Smooth muscle cell (in vitro differentiated cells): ENCODE data around the gene THSD7A. TPM values are rescaled to one million over a fixed set of nuclear protein-coding genes. Genes with fewer than 3 reads are reported as not detected.

Experiments
- DNase-seq: peaks from one replicate; lab custom pipeline; 2025; ENCODE audit not compliant: unreplicated experiment; lab: John Stamatoyannopoulos, UW
- H2AFZ ChIP-seq: fragments of 200-600 bp; sonication (generic); 2 replicates; pipeline ENCODE4 v1.6.0; 2016; ENCODE audit warnings: antibody characterized with exemption, low read depth, mild to moderate bottlenecking
- H3F3A ChIP-seq: fragments of 200-600 bp; sonication (generic); 2 replicates; pipeline ENCODE4 v1.6.0; 2017; ENCODE audit warnings: antibody characterized with exemption, low read depth
- H3K27ac ChIP-seq: fragments of 200-600 bp; sonication (generic); 2 replicates; pipeline ENCODE4 v1.5.1; 2016; ENCODE audit warnings: low read depth, mild to moderate bottlenecking
- H3K27me3 ChIP-seq: fragments of 200-600 bp; sonication (generic); 2 replicates; pipeline ENCODE4 v1.6.1; 2016; ENCODE audit warnings: low read depth, mild to moderate bottlenecking
- H3K36me3 ChIP-seq: fragments of 200-600 bp; sonication (generic); 2 replicates; pipeline ENCODE4 v1.5.1; 2016; ENCODE audit warnings: low read depth
- H3K4me1 ChIP-seq: fragments of 200-600 bp; sonication (generic); 2 replicates; pipeline ENCODE4 v1.5.1; 2016; ENCODE audit warnings: low read depth
- H3K4me2 ChIP-seq: fragments of 200-600 bp; sonication (generic); 2 replicates; pipeline ENCODE4 v1.6.0; 2016; ENCODE audit warnings: mild to moderate bottlenecking
- H3K4me3 ChIP-seq: fragments of 200-600 bp; sonication (generic); 2 replicates; pipeline ENCODE4 v1.5.1; 2016; ENCODE audit warnings: mild to moderate bottlenecking
- H3K79me2 ChIP-seq: fragments of 200-600 bp; sonication (generic); 2 replicates; pipeline ENCODE4 v1.6.0; 2016; ENCODE audit warnings: low read depth, mild to moderate bottlenecking
- H3K9ac ChIP-seq: fragments of 200-600 bp; sonication (generic); 2 replicates; pipeline ENCODE4 v1.6.0; 2016; ENCODE audit warnings: low read depth
- H3K9me3 ChIP-seq: fragments of 200-600 bp; sonication (generic); replicated peaks from 2 replicates; pipeline ENCODE4 v1.5.1; 2016; ENCODE audit warnings: low read depth
- H4K20me1 ChIP-seq: fragments of 200-600 bp; sonication (generic); 2 replicates; pipeline ENCODE4 v1.6.0; 2016; ENCODE audit warnings: low read depth
- CTCF ChIP-seq: fragments of 200-600 bp; sonication (generic); IDR thresholded peaks from 2 replicates; pipeline ENCODE4 v1.5.1; 2017; ENCODE audit warnings: borderline replicate concordance, mild to moderate bottlenecking, antibody characterized with exemption; ENCODE audit not compliant: insufficient read depth, poor library complexity, severe bottlenecking
- WGBS: methylation state at CpG from one replicate; pipeline ENCODE4 v1.1.7; 2016; ENCODE audit warnings: low lambda C conversion rate; 5-methylcytosine and 5-hydroxymethylcytosine counted together
- polyA plus RNA-seq: library from polyadenylated mRNA; unstranded; fragments of >200 nt; fragmentation: Nextera tagmentation; extraction: Ambion mirVana; gene quantifications from 2 replicates; pipeline ENCODE4 v1.2.1, GENCODE V29; 2016
- total RNA-seq: library from RNA; depleted of rRNA; stranded (reverse); fragments of >200 nt; gene quantifications from 2 replicates; pipeline ENCODE4 v1.2.3, GENCODE V29; 2014

The THSD7A gene
- total and polyA plus RNA-seq, 2 experiments from 2014 or later: 1.7 to 2.7 TPM

GRCh38 chr7:11702938-11703337 is 129.1 kb downstream of the THSD7A start:
- Histone ChIP-seq H3K36me3 (no peaks in the 10 kb centered on the region), H3F3A (no peaks in the 10 kb centered on the region), H2AFZ (no peak overlapping the region), H3K4me3 (no peak overlapping the region), H3K4me1 (peaks cover 7% of the 10 kb centered on the region), H3K79me2 (no peaks in the 10 kb centered on the region), H3K9me3 (no peaks in the 10 kb centered on the region), H4K20me1 (no peaks in the 10 kb centered on the region), H3K27ac (no peak overlapping the region), H3K9ac (no peak overlapping the region), H3K4me2 (no peak overlapping the region), H3K27me3 (no peaks in the 10 kb centered on the region)
- DNase-seq: no peak
- WGBS: 82% methylated on average over 4 of the region's 4 CpGs
- no peak for TF ChIP-seq CTCF

DNA sequence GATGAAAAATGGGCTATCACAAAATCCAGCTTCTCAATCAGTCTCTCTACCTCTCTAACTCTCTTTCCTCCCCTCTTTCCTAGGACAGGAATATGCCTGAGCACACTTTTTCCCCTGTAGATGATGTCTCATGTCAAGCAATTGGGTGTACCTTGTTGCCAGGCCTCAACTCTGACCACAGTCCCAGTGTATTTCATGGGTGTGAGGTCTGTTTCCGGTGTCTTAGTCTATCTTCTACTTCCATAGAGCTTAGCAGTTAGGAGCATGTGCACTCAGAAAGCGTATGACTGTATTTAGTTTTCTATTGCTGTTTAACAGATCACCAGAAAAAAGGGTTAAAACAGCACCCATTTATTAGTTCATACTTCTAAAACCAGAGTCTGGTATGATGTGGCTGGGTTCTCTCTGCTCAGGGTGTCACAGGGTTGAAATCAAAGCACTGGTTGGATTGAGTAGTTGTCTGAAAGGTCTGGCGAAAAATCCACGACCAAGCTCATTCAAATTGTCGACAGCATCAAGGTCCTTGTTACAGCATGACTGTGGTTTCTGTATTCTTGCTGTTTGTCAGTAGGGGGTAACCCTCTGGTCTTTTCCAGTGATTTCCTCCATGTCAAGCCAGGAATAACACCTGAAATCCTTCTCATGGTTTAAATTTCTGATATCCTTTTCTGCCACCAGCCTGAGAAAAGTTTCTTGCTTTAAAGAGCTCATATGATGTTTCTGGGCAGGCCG is 130.0 kb downstream of the THSD7A start:
- no peak overlapping the region for H3K27ac ChIP-seq
- peak overlapping the region; percentile 39 for H2AFZ ChIP-seq
- H3K79me2 ChIP-seq: no peaks in the 10 kb centered on the region
- no peaks in the 10 kb centered on the region for H3K36me3 ChIP-seq
- H3K4me3 ChIP-seq: no peak overlapping the region
- WGBS: 79% methylated on average over 6 of the region's 6 CpGs
- no peaks in the 10 kb centered on the region for H3K9me3 ChIP-seq
- DNase-seq: no peak
- H3K4me2 ChIP-seq: no peak overlapping the region
- no peaks in the 10 kb centered on the region for H4K20me1 ChIP-seq
- H3K27me3 ChIP-seq: no peaks in the 10 kb centered on the region
- H3K4me1 ChIP-seq: no peaks in the 10 kb centered on the region
- no peaks in the 10 kb centered on the region for H3F3A ChIP-seq
- TF ChIP-seq CTCF: no peak
- H3K9ac ChIP-seq: no peak overlapping the region

- 94% methylated on average over 5 of the region's 5 CpGs for WGBS
- no peak for DNase-seq
- no peak overlapping the region for H3K4me3 ChIP-seq
- H3K9ac ChIP-seq: no peak overlapping the region
- no peaks in the 10 kb centered on the region for H3K36me3 ChIP-seq
- H3K4me2 ChIP-seq: no peak overlapping the region
- no peaks in the 10 kb centered on the region for H3K79me2 ChIP-seq
- H3K4me1 ChIP-seq: no peaks in the 10 kb centered on the region
- H3F3A ChIP-seq: no peaks in the 10 kb centered on the region
- no peak overlapping the region for H2AFZ ChIP-seq
- no peaks in the 10 kb centered on the region for H4K20me1 ChIP-seq
- no peaks in the 10 kb centered on the region for H3K27me3 ChIP-seq
- TF ChIP-seq CTCF: no peak
- no peak overlapping the region for H3K27ac ChIP-seq
- no peaks in the 10 kb centered on the region for H3K9me3 ChIP-seq
These were observed 132.3 kb downstream of the THSD7A start for GRCh38 chr7:11699666-11700065.

- no peaks in the 10 kb centered on the region for H3K9me3 ChIP-seq
- 85% methylated on average over 2 of the region's 2 CpGs for WGBS
- no peaks in the 10 kb centered on the region for H3K79me2 ChIP-seq
- H3K27ac ChIP-seq: no peak overlapping the region
- no peak overlapping the region for H3K9ac ChIP-seq
- no peak overlapping the region for H3K4me2 ChIP-seq
- no peaks in the 10 kb centered on the region for H3F3A ChIP-seq
- H3K36me3 ChIP-seq: no peaks in the 10 kb centered on the region
- peak overlapping the region; percentile 12 for H2AFZ ChIP-seq
- TF ChIP-seq CTCF: no peak
- DNase-seq: no peak
- H3K4me1 ChIP-seq: no peaks in the 10 kb centered on the region
- no peaks in the 10 kb centered on the region for H3K27me3 ChIP-seq
- H3K4me3 ChIP-seq: no peak overlapping the region
- no peaks in the 10 kb centered on the region for H4K20me1 ChIP-seq
These were observed 133.6 kb downstream of the THSD7A start for GRCh38 chr7:11698384-11698871.
